Erythroblast (primary cell): ENCODE data around the gene PPT2.

Experiments used
- GATA1 ChIP-seq: IDR thresholded peaks from 2 replicates; pipeline ENCODE4 v1.6.1; 2011; ENCODE audit warnings: low read depth, mild to moderate bottlenecking, control low read depth, low read length, moderate library complexity
- POLR2A ChIP-seq: IDR thresholded peaks from 2 replicates; pipeline ENCODE4 v1.6.1; 2011; ENCODE audit warnings: mild to moderate bottlenecking, low read length

GRCh38 chr6:32120573-32121059, 33.3 kb upstream of the PPT2 start:
- no peak for TF ChIP-seq POLR2A
- TF ChIP-seq GATA1 = no peak
